ENCODE results near the gene LGR4.
"Not testable (repeated sequence)": the region's sequence is repeated elsewhere in the genome, so short reads cannot be mapped to it uniquely, and the experiment has no call there.

LGR4 gene

DNA sequence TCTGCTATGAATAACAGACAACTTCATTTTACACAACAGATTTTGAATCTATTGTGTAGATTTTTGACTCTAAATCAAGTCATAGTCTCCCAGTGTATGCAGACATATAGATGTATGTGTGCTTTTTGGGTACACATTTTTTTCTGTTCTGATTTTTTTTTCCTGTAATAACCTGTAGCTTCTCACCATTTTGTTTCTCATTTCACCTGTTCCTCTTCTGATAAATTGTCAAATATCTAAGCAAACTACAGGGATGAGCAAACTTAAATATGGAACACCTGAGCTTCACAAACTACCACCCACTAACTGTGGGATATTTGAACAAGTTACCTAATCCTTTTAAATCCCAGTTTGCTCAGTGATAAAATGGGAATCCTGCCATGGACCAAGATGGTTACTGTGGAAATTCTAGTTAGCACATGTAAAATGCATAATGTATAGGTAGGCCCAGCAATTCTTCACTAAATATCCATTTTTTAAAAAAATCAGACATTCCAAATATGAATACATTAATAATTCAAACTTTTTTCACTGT, 15.7 kb downstream of the LGR4 start:
- no peak for DNase-seq (ENCODE audit: low read depth)

GRCh38 chr11:27456140-27456794, 16.3 kb downstream of the LGR4 start:
- DNase-seq (ENCODE audit: low read depth), result no peak

- DNase-seq (ENCODE audit: low read depth), result no peak
Measured at GRCh38 chr11:27455667-27456066, 16.9 kb downstream of the LGR4 start.

DNA sequence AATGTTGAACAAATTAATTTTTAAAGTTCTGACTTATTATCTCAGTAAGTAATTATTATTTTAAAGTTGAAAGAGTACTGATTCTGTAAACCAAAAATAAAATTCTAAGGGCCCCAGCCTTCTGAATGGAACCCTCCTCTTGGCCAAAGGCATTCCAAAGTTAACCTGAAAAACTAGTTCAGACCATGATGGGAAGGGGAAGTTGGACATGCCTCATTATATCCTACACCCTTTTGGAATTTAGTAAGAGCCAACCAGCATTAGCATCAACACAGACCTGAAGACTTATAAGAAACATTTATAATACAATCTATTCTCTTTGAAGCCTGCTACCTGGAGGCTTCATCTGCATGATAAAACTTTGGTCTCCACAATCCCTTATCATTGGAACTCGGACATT, 18.9 kb downstream of the LGR4 start:
- DNase-seq (ENCODE audit: low read depth), result no peak

GRCh38 chr11:27452147-27452546, 20.4 kb downstream of the LGR4 start:
- DNase-seq (ENCODE audit: low read depth), result no peak

DNA sequence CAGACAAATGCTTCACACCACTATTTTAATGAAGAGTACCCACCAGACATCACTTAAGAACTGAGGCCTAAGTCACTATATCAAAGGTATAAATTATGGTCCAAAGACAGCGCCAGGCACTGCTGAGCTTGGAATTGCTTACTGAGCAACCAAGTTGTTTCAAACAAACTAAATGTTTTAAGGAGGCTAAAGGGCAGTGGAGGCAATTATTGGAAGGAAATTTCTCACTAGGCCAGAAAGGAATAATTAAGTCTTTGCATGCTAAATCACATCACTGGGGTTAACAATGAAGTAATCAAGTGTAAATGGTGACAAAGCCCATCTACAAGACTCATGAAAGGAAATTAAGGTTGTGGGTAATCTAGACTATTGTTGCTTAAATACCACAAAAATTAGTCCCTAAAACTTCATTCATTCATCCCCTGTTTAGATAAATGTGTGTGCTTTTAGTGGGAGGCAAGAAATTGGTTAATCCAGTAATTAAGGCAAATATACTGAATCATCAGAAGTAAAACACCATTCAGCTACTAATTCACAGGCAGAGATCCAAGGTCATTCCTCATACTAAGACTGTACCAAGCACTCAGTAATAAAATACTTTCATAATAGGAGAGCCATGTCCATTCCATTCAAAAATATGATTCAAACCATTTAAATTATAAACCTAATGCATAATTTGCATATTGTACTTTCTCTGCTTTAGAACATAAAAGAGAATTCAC, 21.2 kb downstream of the LGR4 start:
- peak; percentile 27 for DNase-seq (ENCODE audit: low read depth)

GRCh38 chr11:27448184-27448540, 24.4 kb downstream of the LGR4 start:
- DNase-seq (ENCODE audit: low read depth), result not testable (repeated sequence)

DNA sequence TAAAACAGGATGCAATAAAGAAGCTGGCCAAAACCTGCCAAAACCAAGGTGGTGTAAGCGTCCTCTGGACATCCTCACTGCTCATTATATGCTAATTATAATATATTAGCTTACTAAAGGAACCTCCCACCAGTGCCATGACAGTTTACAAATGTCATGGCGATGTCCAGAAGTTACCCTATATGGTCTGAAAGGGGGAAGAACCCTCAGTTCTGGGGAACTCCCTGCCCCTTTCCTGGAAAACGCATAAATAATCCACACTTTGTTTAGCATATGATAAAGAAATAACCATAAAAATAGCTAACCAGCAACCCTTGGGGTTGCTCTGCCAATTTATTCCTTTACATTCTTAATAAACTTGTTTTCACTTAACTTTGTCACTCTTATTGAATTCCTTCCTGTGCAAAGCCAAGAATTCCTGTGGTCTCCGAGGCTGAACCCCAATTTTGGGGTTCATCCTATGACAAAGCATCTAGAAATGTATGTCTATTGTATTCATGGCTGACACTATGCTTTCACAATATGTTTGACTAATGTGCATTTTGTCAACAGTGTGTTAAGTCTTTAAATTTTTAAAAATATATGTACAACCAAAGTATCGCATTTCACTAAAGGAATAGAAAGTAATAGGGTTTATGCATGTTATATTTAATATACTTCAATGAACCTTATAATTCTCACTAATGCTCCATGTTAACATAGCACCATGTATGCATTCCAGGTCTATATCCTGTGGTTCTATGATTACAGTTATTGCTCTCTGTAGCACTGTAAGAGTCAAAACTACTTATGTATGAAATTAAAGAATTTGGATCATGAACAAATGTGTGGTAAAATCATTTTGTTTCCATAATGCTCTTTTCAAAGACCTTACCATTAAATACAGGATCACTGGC, 25.1 kb downstream of the LGR4 start:
- DNase-seq (ENCODE audit: low read depth), result no peak

DNA sequence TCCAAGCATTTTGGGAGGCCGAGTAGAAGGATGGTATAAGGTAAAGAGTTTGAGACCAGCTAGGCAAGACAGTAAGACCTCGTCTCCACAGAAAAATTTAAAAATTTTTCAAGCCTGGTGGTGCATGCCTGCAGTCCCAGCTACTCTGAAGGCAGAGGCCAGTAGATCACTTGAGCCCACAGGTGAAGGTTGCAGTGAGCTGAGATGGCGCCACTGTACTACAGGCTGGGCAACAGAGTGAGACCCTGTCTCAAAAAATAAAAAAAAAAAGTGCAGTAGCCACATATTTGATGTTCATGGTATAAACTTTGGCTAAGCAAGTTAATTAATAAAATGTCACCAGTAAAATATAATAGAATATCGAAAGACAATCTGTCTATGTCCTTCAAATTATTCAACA, 27.0 kb downstream of the LGR4 start:
- no peak for DNase-seq (ENCODE audit: low read depth)

GRCh38 chr11:27444801-27445215, 27.8 kb downstream of the LGR4 start:
- no peak for DNase-seq (ENCODE audit: low read depth)

GRCh38 chr11:27443746-27444507, 28.7 kb downstream of the LGR4 start:
- DNase-seq (ENCODE audit: low read depth), result no peak

GRCh38 chr11:27443227-27443626, 29.4 kb downstream of the LGR4 start:
- DNase-seq (ENCODE audit: low read depth), result no peak

- DNase-seq (ENCODE audit: low read depth), result no peak
Measured at GRCh38 chr11:27440090-27440489, 32.5 kb downstream of the LGR4 start.

DNA sequence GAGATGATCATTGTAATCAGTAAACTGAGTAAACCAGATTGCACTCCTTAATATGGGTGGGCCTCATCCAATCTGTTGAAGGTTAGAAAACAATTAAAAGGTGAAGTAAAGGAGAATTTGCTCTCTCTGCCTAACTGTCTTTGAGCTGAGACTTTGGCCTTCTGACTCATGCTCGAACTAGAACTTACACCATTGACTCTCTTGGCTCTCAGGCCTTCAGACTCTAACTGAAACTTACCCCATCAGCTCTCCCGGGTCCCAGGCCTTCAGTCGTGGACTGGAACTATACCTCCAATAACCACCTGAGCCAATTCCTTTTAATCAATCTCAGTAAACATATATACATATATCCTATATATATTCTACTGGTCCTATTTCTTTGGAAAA, 34.0 kb downstream of the LGR4 start:
- no peak for DNase-seq (ENCODE audit: low read depth)

GRCh38 chr11:27437829-27438594, 34.6 kb downstream of the LGR4 start:
- DNase-seq (ENCODE audit: low read depth), result no peak

DNA sequence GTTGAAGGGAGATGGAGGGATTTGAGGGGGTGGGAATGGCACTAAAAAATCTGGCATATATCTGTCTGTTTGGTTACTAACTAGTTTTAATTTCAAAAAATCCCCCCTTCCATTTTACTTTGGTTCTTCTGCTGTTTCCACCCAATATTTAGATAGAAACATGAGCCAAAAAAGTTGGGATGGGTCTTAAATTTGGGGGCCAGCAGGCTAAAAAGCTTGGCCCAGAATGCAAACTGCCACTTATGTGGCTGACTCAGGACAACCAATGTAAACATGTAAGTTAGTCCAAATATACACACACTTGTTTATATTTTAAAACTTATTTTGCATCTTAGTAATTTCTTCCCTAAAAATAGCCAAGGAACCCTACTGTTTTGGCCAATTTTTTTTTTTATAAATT, 35.7 kb downstream of the LGR4 start:
- no peak for DNase-seq (ENCODE audit: low read depth)

DNA sequence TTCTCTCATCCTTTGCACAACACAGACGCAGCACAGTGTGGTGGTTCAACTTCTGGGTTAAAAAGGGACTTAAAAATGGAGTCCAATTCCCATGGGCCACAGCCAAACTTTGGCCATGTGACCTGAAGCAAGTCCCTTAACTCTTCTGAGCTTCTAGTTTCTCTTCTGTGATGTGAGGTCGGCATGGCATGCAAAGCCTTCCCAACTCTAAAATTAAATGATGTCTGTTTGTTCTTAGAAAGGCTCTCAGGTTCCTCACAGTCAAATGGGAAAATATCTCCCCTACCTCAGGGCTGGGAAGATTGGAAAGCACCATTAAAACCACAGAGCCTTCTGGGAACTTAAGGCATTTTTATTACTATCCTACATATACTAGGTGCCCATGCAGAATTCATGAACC, 38.8 kb downstream of the LGR4 start:
- DNase-seq (ENCODE audit: low read depth), result no peak

DNA sequence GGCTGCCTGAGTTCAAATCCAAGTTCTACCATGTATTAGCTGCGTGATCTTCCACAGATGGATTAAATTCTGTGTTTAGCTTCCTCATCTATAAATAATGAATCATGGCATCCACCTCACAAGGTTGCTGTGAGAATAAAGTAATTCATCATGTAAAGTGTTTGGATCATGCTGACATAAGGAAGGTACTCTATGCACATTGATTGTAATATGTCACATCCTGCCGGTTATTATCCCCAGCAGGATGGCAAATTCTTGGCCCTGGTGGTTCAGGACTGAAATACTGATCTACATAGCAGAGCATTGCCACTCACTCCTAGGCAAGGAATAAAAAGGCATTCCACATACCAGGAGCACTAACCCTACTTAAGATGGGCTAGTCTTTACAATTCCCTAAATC, 40.8 kb downstream of the LGR4 start:
- no peak for DNase-seq (ENCODE audit: low read depth)

DNA sequence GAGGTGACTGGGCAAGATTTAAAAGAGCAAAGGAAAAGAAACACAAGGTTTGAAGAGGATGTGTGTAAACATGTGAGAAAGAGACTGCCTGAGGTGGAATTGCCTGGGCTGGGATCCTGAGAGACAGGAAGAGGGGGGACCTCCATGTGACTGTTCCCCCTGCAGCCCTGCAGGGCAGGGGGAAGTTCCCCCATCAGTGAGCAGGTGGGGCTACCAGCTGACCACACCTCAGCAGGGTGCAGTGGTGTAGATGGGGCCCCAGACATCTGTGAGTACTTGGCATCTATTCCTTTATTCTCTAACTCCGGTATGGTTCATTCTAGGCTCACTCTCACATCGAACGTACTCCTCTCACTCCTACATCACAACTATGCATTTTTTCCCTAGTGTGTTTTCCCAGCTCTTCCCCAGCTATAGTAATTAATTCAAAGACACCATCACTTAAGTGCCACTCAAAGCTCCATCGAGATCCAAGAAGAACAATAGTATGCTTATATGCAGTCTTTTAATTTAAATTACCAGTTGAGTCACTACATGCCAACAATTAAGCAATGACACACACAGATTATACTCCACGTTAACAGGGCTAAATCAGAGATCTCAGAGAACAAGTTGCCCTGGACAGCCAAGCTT, 42.7 kb downstream of the LGR4 start:
- DNase-seq (ENCODE audit: low read depth), result no peak

DNA sequence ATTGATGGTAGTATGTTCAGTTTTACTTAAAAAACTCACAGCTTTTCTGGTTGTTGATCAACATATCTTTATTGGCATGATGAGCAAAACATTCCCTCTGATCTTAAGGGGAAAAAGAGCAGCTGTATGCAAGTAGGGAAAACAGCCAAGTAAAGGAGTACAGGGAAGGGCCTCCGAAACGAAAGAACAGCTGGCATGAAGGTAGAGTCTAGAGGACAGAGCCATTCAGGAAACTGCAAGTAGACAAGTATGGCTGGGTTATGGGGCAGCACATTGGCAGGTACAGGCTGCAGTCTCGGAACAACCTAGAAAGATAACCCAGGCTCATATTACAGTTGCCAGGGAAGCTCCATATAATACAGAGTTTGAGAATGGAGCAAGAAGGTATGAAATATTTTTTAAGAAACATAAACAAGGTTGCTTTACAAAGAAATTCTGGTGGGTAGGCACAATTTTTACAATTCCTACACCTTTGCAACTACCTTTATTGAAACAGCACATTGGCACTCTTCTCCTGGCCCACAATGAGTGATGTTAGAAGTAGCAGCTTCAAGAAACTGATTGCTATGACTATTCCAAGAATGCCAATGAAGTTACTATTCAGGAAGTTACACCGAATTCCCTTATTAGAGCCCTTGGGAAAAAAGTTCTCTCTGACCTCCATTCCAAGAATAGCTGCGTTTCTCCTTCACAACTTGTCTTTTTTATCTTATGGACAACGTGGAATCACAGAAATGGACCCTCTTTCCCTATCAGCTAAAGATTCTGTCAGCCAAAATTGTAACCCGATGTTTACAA, 45.2 kb downstream of the LGR4 start:
- no peak for DNase-seq (ENCODE audit: low read depth)
